SU-DHL-6 (cell line): ENCODE measurements around the gene CDK6.

Experiments
- H2AFZ ChIP-seq: fragments of 200-600 bp; sonication (generic); 2 replicates; pipeline ENCODE4 v1.6.1; 2014; ENCODE audit warnings: low read depth, mild to moderate bottlenecking, moderate library complexity, mixed read lengths, antibody characterized with exemption, low read length; ENCODE audit not compliant: severe bottlenecking
- H3F3A ChIP-seq: fragments of 200-600 bp; shearing (Covaris generic); 2 replicates; pipeline ENCODE4 v1.6.0; 2016; ENCODE audit warnings: antibody characterized with exemption, mild to moderate bottlenecking; ENCODE audit not compliant: insufficient read depth
- H3K27ac ChIP-seq: fragments of 200-600 bp; sonication (generic); 2 replicates; pipeline ENCODE4 v1.5.1; 2016; ENCODE audit warnings: low read depth, mild to moderate bottlenecking, low read length, moderate library complexity, mixed read lengths
- H3K27me3 ChIP-seq: fragments of 200-600 bp; sonication (generic), shearing (Covaris generic); 2 replicates; pipeline ENCODE4 v1.6.0; 2014; ENCODE audit warnings: mild to moderate bottlenecking, low read length
- H3K36me3 ChIP-seq: fragments of 200-600 bp; sonication (generic); 2 replicates; pipeline ENCODE4 v1.6.1; 2014; ENCODE audit warnings: mild to moderate bottlenecking, low read length, mixed read lengths
- H3K4me2 ChIP-seq: fragments of 300-600, 200-600 bp; shearing (Covaris generic), sonication (generic); 2 replicates; pipeline ENCODE4 v1.6.0; 2014; ENCODE audit warnings: low read length, low read depth, mild to moderate bottlenecking; ENCODE audit not compliant: poor library complexity, severe bottlenecking
- H3K4me3 ChIP-seq: fragments of 200-600 bp; sonication (generic); 2 replicates; pipeline ENCODE4 v1.5.1; 2014; ENCODE audit warnings: antibody characterized with exemption, low read length, mild to moderate bottlenecking, mixed read lengths; ENCODE audit not compliant: insufficient read depth, poor library complexity, severe bottlenecking
- H3K79me2 ChIP-seq: fragments of 200-600 bp; sonication (generic); 2 replicates; pipeline ENCODE4 v1.6.1; 2014; ENCODE audit warnings: mild to moderate bottlenecking, low read length, moderate library complexity; ENCODE audit not compliant: insufficient read depth
- H3K9ac ChIP-seq: fragments of 200-600 bp; sonication (generic); 2 replicates; pipeline ENCODE4 v1.7.0; 2014; ENCODE audit warnings: mild to moderate bottlenecking, low read length
- H3K9me2 ChIP-seq: fragments of 200-600 bp; sonication (generic); replicated peaks from 2 replicates; pipeline ENCODE4 v1.6.1; 2014; ENCODE audit warnings: low read length; ENCODE audit not compliant: insufficient read depth
- H3K9me3 ChIP-seq: fragments of 200-600 bp; sonication (generic); 2 replicates; pipeline ENCODE4 v1.6.1; 2014; ENCODE audit warnings: low read length, mixed read lengths; ENCODE audit not compliant: insufficient read depth
- H4K20me1 ChIP-seq: fragments of 200-600 bp; sonication (generic); 2 replicates; pipeline ENCODE4 v1.6.1; 2014; ENCODE audit warnings: low read depth, mild to moderate bottlenecking, antibody characterized with exemption, low read length, moderate library complexity, mixed read lengths
- CTCF ChIP-seq: fragments of 200-600 bp; sonication (generic); IDR thresholded peaks from one replicate; pipeline ENCODE4 v1.5.1; 2017; ENCODE audit warnings: antibody characterized with exemption, mild to moderate bottlenecking, low read length, moderate library complexity; ENCODE audit not compliant: insufficient read depth, poor library complexity, severe bottlenecking
- EZH2phosphoT487 ChIP-seq: fragments of 200-600 bp; sonication (generic), shearing (Covaris generic); conservative IDR thresholded peaks from 2 replicates; pipeline ENCODE4 v1.6.1; 2018; ENCODE audit warnings: mild to moderate bottlenecking, antibody characterized with exemption, low read length, moderate library complexity, mixed read lengths

CDK6 gene

GRCh38 chr7:92622685-92623084, 213.7 kb downstream of the CDK6 start:
- Histone ChIP-seq H3K27me3 (no peaks in the 10 kb centered on the region), H3K79me2 (no peaks in the 10 kb centered on the region), H3K4me3 (no peak overlapping the region), H3F3A (peaks cover 11% of the 10 kb centered on the region; the same call in 1 of the 2 replicates), H3K27ac (no peak overlapping the region), H3K9me2 (no peaks in the 10 kb centered on the region), H3K9ac (no peak overlapping the region), H3K36me3 (no peaks in the 10 kb centered on the region), H2AFZ (no peak overlapping the region), H3K9me3 (no peaks in the 10 kb centered on the region), H3K4me2 (no peak overlapping the region), H4K20me1 (no peaks in the 10 kb centered on the region)
- TF ChIP-seq EZH2phosphoT487 (no peak), CTCF (no peak)

- no peak overlapping the region for H3K4me2 ChIP-seq
Measured at GRCh38 chr7:92622030-92622429, 214.3 kb downstream of the CDK6 start.

GRCh38 chr7:92621561-92622023, 214.8 kb downstream of the CDK6 start:
- TF ChIP-seq CTCF (no peak), EZH2phosphoT487 (no peak)
- Histone ChIP-seq H3K9me2 (no peaks in the 10 kb centered on the region), H2AFZ (no peak overlapping the region), H4K20me1 (no peaks in the 10 kb centered on the region), H3K27me3 (no peaks in the 10 kb centered on the region), H3K9ac (no peak overlapping the region), H3F3A (peaks cover 11% of the 10 kb centered on the region; the same call in 1 of the 2 replicates), H3K9me3 (no peaks in the 10 kb centered on the region), H3K36me3 (no peaks in the 10 kb centered on the region), H3K4me3 (no peak overlapping the region), H3K27ac (no peak overlapping the region), H3K79me2 (no peaks in the 10 kb centered on the region), H3K4me2 (no peak overlapping the region)

More at GRCh38 chr7:92622030-92622429, 214.3 kb downstream of the CDK6 start:
- no peaks in the 10 kb centered on the region for H3K27me3 ChIP-seq
- no peak overlapping the region for H3K9ac ChIP-seq
- no peaks in the 10 kb centered on the region for H3K9me3 ChIP-seq
- no peak overlapping the region for H3K4me3 ChIP-seq
- peaks cover 11% of the 10 kb centered on the region; the same call in 1 of the 2 replicates for H3F3A ChIP-seq
- no peaks in the 10 kb centered on the region for H3K79me2 ChIP-seq
- no peaks in the 10 kb centered on the region for H3K9me2 ChIP-seq
- H3K36me3 ChIP-seq: no peaks in the 10 kb centered on the region
- no peak for TF ChIP-seq EZH2phosphoT487
- TF ChIP-seq CTCF: no peak
- H4K20me1 ChIP-seq: no peaks in the 10 kb centered on the region
- no peak overlapping the region for H3K27ac ChIP-seq
- no peak overlapping the region for H2AFZ ChIP-seq
